Upper lobe of left lung (tissue), 6 donors: ENCODE measurements around the gene TDRD1. TPM values are rescaled to one million over a fixed set of nuclear protein-coding genes. Genes with fewer than 3 reads are reported as not detected.
"Not testable (repeated sequence)": the region's sequence is repeated elsewhere in the genome, so short reads cannot be mapped to it uniquely, and the experiment has no call there.

Experiments
- ATAC-seq, 2 donors: fragments of 200-7000 bp; cut with Tn5 transposase; one replicate each; pipeline ENCODE4 v1.9.1; 2022; ENCODE audit warnings: mild to moderate bottlenecking in 2 of 2, moderate library complexity in 2 of 2; ENCODE audit not compliant: low FRiP score in 2 of 2
- DNase-seq, 2 donors: peaks; one replicate each; pipeline ENCODE4 v3.0.0-alpha.2; 2019 to 2020
- H3K27ac ChIP-seq, 4 donors: fragments of 200-600 bp; sonication (generic); one replicate each; pipeline ENCODE4 v1.5.1; 2016 to 2019
- H3K27me3 ChIP-seq, 4 donors: fragments of 200-600 bp; sonication (generic); one replicate each; pipeline ENCODE4 v1.5.1; 2017 to 2019
- H3K36me3 ChIP-seq, 4 donors: fragments of 200-600 bp; sonication (generic); one replicate each; pipeline ENCODE4 v1.5.1; 2016 to 2019
- H3K4me1 ChIP-seq, 4 donors: fragments of 200-600 bp; sonication (generic); one replicate each; pipeline ENCODE4 v1.5.1; 2018 to 2019
- H3K4me3 ChIP-seq, 4 donors: fragments of 200-600 bp; sonication (generic); one replicate each; pipeline ENCODE4 v1.5.1; 2017 to 2019; ENCODE audit warnings: mild to moderate bottlenecking in 2 of 4, moderate library complexity in 1 of 4
- H3K9me3 ChIP-seq, 4 donors: fragments of 200-600 bp; sonication (generic); one replicate each; pipeline ENCODE4 v1.5.1; 2018 to 2019
- CTCF ChIP-seq, 6 experiments: fragments of 450-650 bp in 4 of 6; fragments of 200-600 bp in 2 of 6; sonication (generic) in 2 of 6; IDR thresholded peaks; one replicate each; pipeline ENCODE4 v1.5.1; 2016 to 2019; ENCODE audit warnings: antibody characterized with exemption in 6 of 6
- EP300 ChIP-seq, 4 donors: sonication (generic); formaldehyde crosslinking; IDR thresholded peaks; one replicate each; pipeline ENCODE4 v1.5.1; 2017; ENCODE audit warnings: antibody characterized with exemption in 4 of 4, control low read depth in 2 of 4
- POLR2A ChIP-seq, 4 donors: fragments of 450-650 bp; IDR thresholded peaks; one replicate each; pipeline ENCODE4 v1.5.1; 2016 to 2017; ENCODE audit warnings: antibody characterized with exemption in 4 of 4, mild to moderate bottlenecking in 2 of 4
- POLR2AphosphoS5 ChIP-seq, 2 donors: sonication (generic); formaldehyde crosslinking; IDR thresholded peaks; one replicate each; pipeline ENCODE4 v1.5.1; 2017; ENCODE audit warnings: antibody characterized with exemption in 2 of 2
- WGBS, 2 donors: methylation state at CpG; one replicate each; pipeline ENCODE4 v1.1.5; 2017 to 2018; 5-methylcytosine and 5-hydroxymethylcytosine counted together
- total RNA-seq, 6 donors: library from RNA; depleted of rRNA in 4 of 6; stranded (reverse); fragments of >200 nt in 4 of 6; gene quantifications; one replicate each; pipeline versions ENCODE4 v1.1.0 to v1.2.1, GENCODE V29; 2016 to 2021
- donor health status: DM: no; HTN: no; CAD: no; lungs with moderate emphysema.
- donor health status: DM: no; HTN: yes; CAD: no; lungs with severe emphysema.

The TDRD1 gene
- total RNA-seq, result under 1 TPM in 4 of 6 donors, not detected in 2; 0.10 to 0.17 (median 0.14) TPM

- peak in 1 of 2 donors; percentile 84 for DNase-seq
- WGBS, 2 donors, result 88 to 90% methylated on average over 23 to 28 of the region's 28 CpGs
Measured at GRCh38 chr10:114179148-114179547, at the start of gene TDRD1. Gene TDRD1 (plus strand): TSS chr10:114179353. CDS start chr10:114187832, 8,479 bp downstream.

GRCh38 chr10:114131094-114131493, 48.1 kb upstream of the TDRD1 start:
- H3K9me3 ChIP-seq, result no peaks in the 10 kb centered on the region
- H3K4me3 ChIP-seq, result no peak overlapping the region
- no peaks in the 10 kb centered on the region for H3K27me3 ChIP-seq
- ATAC-seq, result no peak
- peaks cover 27 to 98% (median 46%) of the 10 kb centered on the region in 4 donors for H3K36me3 ChIP-seq
- TF ChIP-seq POLR2A (IDR thresholded peaks at IDR 0.05) (no peak), CTCF (IDR thresholded peaks at IDR 0.05) (no peak), EP300 (IDR thresholded peaks at IDR 0.05) (no peak), POLR2AphosphoS5 (IDR thresholded peaks at IDR 0.05) (no peak)
- H3K27ac ChIP-seq, result no peak overlapping the region
- DNase-seq, result no peak
- H3K4me1 ChIP-seq, result no peaks in the 10 kb centered on the region
- WGBS, 2 donors, result 58 to 59% methylated on average over 3 of the region's 3 CpGs

More at GRCh38 chr10:114179148-114179547, at the start of gene TDRD1:
- TF ChIP-seq CTCF (IDR thresholded peaks at IDR 0.05), result no peak
- TF ChIP-seq EP300 (IDR thresholded peaks at IDR 0.05), result no peak
- TF ChIP-seq POLR2AphosphoS5 (IDR thresholded peaks at IDR 0.05), result no peak
- TF ChIP-seq POLR2A (IDR thresholded peaks at IDR 0.05), result no peak
- no peak for ATAC-seq
- Histone ChIP-seq H3K4me3 (peak within 1 kb of the TSS in 1 of 4 donors; percentile 32), H3K4me1 (peaks cover 0 to 20% (median 16%) of the 10 kb centered on the region in 4 donors), H3K9me3 (no peaks in the 10 kb centered on the region), H3K36me3 (no peaks in the 10 kb centered on the region), H3K27ac (peak within 1 kb of the TSS in 2 of 4 donors; percentile 2 to 17), H3K27me3 (no peaks in the 10 kb centered on the region)

- Histone ChIP-seq H3K9me3 (no peaks in the 10 kb centered on the region), H3K4me1 (peaks cover 0 to 3% (median 0%) of the 10 kb centered on the region in 4 donors), H3K27ac (no peak overlapping the region), H3K4me3 (no peak overlapping the region), H3K27me3 (no peaks in the 10 kb centered on the region), H3K36me3 (peaks cover 11 to 76% (median 21%) of the 10 kb centered on the region in 4 donors)
- 65 to 70% methylated on average over 2 of the region's 2 CpGs for WGBS, 2 donors
- TF ChIP-seq POLR2A (IDR thresholded peaks at IDR 0.05), result no peak
- no peak for TF ChIP-seq EP300 (IDR thresholded peaks at IDR 0.05)
- TF ChIP-seq POLR2AphosphoS5 (IDR thresholded peaks at IDR 0.05), result no peak
- TF ChIP-seq CTCF (IDR thresholded peaks at IDR 0.05), result no peak
- DNase-seq (no peak), ATAC-seq (no peak)
Measured at GRCh38 chr10:114135476-114135875, 43.7 kb upstream of the TDRD1 start.

- H3K36me3 ChIP-seq, result peaks cover 12 to 74% (median 21%) of the 10 kb centered on the region in 4 donors
- peak overlapping the region in 2 of 4 donors; percentile 19 to 46 for H3K27ac ChIP-seq
- no peaks in the 10 kb centered on the region for H3K27me3 ChIP-seq
- TF ChIP-seq POLR2A (IDR thresholded peaks at IDR 0.05), result no peak
- no peak for TF ChIP-seq POLR2AphosphoS5 (IDR thresholded peaks at IDR 0.05)
- TF ChIP-seq CTCF (IDR thresholded peaks at IDR 0.05), result no peak
- no peak for TF ChIP-seq EP300 (IDR thresholded peaks at IDR 0.05)
- no peak overlapping the region for H3K4me3 ChIP-seq
- H3K4me1 ChIP-seq, result peaks cover 0 to 3% (median 0%) of the 10 kb centered on the region in 4 donors
- DNase-seq (no peak), ATAC-seq (no peak)
- WGBS, 2 donors, result 73 to 80% methylated on average over 3 of the region's 3 CpGs
- H3K9me3 ChIP-seq, result no peaks in the 10 kb centered on the region
Measured at GRCh38 chr10:114138581-114138980, 40.6 kb upstream of the TDRD1 start.

- ATAC-seq (no peak), DNase-seq (no peak)
- Histone ChIP-seq H3K27me3 (no peaks in the 10 kb centered on the region), H3K9me3 (no peaks in the 10 kb centered on the region), H3K4me3 (no peak overlapping the region), H3K36me3 (peaks cover 9 to 71% (median 20%) of the 10 kb centered on the region in 4 donors), H3K27ac (no peak overlapping the region), H3K4me1 (peaks cover 0 to 3% (median 0%) of the 10 kb centered on the region in 4 donors)
- TF ChIP-seq CTCF (IDR thresholded peaks at IDR 0.05) (no peak), POLR2AphosphoS5 (IDR thresholded peaks at IDR 0.05) (no peak), EP300 (IDR thresholded peaks at IDR 0.05) (no peak), POLR2A (IDR thresholded peaks at IDR 0.05) (no peak)
- 98 to 100% methylated on average over 1 of the region's 1 CpG for WGBS, 2 donors
Measured at GRCh38 chr10:114140036-114140435, 39.1 kb upstream of the TDRD1 start.

- peaks cover 9 to 72% (median 20%) of the 10 kb centered on the region in 4 donors for H3K36me3 ChIP-seq
- H3K27ac ChIP-seq, H3K27me3 ChIP-seq, H3K4me1 ChIP-seq, ATAC-seq, H3K9me3 ChIP-seq, DNase-seq, H3K4me3 ChIP-seq: not testable (repeated sequence)
- 89 to 96% methylated on average over 2 of the region's 2 CpGs for WGBS, 2 donors
Measured at GRCh38 chr10:114140827-114141226, 38.3 kb upstream of the TDRD1 start.
